ENCODE measurements around the gene RAB40B. TPM values are rescaled to one million over a fixed set of nuclear protein-coding genes. Genes with fewer than 3 reads are reported as not detected.

RAB40B gene
- total and polyA plus RNA-seq, 2 of the 13 experiments (the other 11 are each of a cell fraction or from before 2014, with no cell fraction given): 6.2 to 6.5 TPM

DNA sequence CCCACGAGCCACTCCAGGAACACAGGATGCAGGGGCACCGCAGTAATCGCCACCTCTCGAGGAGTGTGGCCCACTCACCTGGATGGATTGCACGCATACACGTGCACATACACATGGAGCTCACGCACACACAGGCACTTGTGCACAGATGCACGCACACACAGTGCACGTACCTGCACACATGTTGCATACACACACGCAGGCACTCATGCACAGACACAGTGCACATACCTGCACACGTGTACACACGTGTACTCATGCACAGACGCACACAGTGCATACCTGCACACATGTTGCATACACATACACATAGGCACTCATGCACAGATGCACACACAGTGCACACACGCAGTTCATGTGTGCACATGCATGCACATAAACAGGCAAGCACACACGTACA is 38.6 kb downstream of the RAB40B start:
- ATAC-seq (no peak), FAIRE-seq (no peak), DNase-seq (ENCODE audit: low spot score) (no peak)
- H3K4me1 ChIP-seq (ENCODE audit: insufficient read depth, low read length): peaks cover 12% of the 10 kb centered on the region
- POLR2A ChIA-PET: no interaction called here
- H3K9ac ChIP-seq (ENCODE audit: insufficient read depth, low read depth, low read length): no peak overlapping the region
- in situ Hi-C loops (cut with HindIII; ENCODE audit: extremely low pct_ligation_motif_present, low pct_unique_long_range_greater_than_20kb): no loop called here
- CTCF ChIA-PET (ENCODE audit: low intra/inter-chr PET ratio, low total read pairs): no interaction called here
- no peaks in the 10 kb centered on the region for H4K20me1 ChIP-seq (ENCODE audit: insufficient read depth, low read length)
- no peak; the same call in 1 of the 2 replicates for TF ChIP-seq SP4 (CRISPR knock-in tag; IDR thresholded peaks at IDR 0.05)
- TF ChIP-seq, protein P1, sequence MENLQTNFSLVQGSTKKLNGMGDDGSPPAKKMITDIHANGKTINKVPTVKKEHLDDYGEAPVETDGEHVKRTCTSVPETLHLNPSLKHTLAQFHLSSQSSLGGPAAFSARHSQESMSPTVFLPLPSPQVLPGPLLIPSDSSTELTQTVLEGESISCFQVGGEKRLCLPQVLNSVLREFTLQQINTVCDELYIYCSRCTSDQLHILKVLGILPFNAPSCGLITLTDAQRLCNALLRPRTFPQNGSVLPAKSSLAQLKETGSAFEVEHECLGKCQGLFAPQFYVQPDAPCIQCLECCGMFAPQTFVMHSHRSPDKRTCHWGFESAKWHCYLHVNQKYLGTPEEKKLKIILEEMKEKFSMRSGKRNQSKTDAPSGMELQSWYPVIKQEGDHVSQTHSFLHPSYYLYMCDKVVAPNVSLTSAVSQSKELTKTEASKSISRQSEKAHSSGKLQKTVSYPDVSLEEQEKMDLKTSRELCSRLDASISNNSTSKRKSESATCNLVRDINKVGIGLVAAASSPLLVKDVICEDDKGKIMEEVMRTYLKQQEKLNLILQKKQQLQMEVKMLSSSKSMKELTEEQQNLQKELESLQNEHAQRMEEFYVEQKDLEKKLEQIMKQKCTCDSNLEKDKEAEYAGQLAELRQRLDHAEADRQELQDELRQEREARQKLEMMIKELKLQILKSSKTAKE (CRISPR knock-in tag; IDR thresholded peaks at IDR 0.05; ENCODE audit: borderline replicate concordance): 0 out of 2 replicates have a peak, but pooled peaks have one; percentile 7
- H3K36me3 ChIP-seq (replicated peaks in 1 of 2; ENCODE audit: control insufficient read depth in 1 of 2, insufficient read depth in 2 of 2, low read length in 2 of 2): no peaks in the 10 kb centered on the region
- BruUV-seq (replicated peaks): no TSS peak
- no peaks in the 10 kb centered on the region for H3K9me3 ChIP-seq (ENCODE audit: low read length)
- 97% methylated on average over 15 of the region's 15 CpGs for WGBS (ENCODE audit: low lambda C conversion rate)
- no peak overlapping the region for H3K27ac ChIP-seq (ENCODE audit: extremely low read length, insufficient read depth, low read length)
- H3K4me3 ChIP-seq (replicated peaks in 1 of 3; ENCODE audit: insufficient read depth in 1 of 3, low read depth in 2 of 3, low read length in 3 of 3): no peak overlapping the region
- no peak overlapping the region for H3K4me2 ChIP-seq (ENCODE audit: low read depth, low read length)
- intact Hi-C loops (cut with micrococcal nuclease; ENCODE audit: unreplicated experiment): no loop called here
- no peaks in the 10 kb centered on the region for H3K79me2 ChIP-seq (ENCODE audit: insufficient read depth, low read length)
- H3K27me3 ChIP-seq (ENCODE audit: control insufficient read depth in 1 of 2, insufficient read depth in 2 of 2, low read length in 2 of 2): no peaks in the 10 kb centered on the region
- no peak overlapping the region for H2AFZ ChIP-seq (ENCODE audit: low read length)

DNA sequence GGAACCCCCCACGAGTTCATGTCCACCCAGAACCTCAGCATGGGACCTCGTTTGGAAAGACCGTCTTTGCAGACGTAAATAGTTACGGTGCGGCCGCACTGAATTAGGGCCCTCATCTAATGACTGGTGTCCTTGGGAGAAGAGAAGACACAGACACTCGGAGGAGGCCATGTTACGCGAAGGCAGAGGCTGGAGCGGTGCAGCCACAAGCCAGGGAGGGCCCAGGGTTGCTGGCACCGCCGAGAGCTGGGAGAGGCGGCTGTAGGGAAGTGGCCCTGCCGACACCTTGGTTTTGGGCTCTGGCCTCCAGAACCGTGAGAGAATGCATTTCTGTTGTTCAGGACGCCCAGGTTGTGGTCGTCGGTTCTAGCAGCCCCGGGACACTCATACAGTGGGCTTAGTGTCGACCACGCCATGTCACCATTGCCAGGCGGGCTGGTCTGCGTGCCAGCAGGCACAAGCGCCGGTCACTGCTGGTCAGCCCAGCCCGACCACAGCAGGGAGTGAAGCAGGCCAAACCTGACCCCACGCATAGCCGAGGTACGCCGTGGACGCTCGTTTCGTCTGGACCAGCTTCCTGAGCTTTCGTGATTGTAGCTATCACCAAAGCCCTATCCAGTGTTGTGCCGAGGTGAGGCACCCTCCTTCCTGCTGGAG is 39.6 kb downstream of the RAB40B start:
- no peaks in the 10 kb centered on the region for H3K79me2 ChIP-seq (ENCODE audit: insufficient read depth, low read length)
- H3K9ac ChIP-seq (ENCODE audit: insufficient read depth, low read depth, low read length): no peak overlapping the region
- in situ Hi-C loops (cut with HindIII; ENCODE audit: extremely low pct_ligation_motif_present, low pct_unique_long_range_greater_than_20kb) (no loop called here), intact Hi-C loops (cut with micrococcal nuclease; ENCODE audit: unreplicated experiment) (no loop called here)
- H2AFZ ChIP-seq (ENCODE audit: low read length): no peak overlapping the region
- no peak for DNase-seq (ENCODE audit: low spot score)
- ATAC-seq: no peak
- TF ChIP-seq, protein P2, sequence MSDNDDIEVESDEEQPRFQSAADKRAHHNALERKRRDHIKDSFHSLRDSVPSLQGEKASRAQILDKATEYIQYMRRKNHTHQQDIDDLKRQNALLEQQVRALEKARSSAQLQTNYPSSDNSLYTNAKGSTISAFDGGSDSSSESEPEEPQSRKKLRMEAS (IDR thresholded peaks at IDR 0.05): no peak
- no peak for FAIRE-seq
- ChIA-PET POLR2A (no interaction called here), CTCF (ENCODE audit: low intra/inter-chr PET ratio, low total read pairs) (no interaction called here)
- peaks cover 22% of the 10 kb centered on the region for H3K4me1 ChIP-seq (ENCODE audit: insufficient read depth, low read length)
- H4K20me1 ChIP-seq (ENCODE audit: insufficient read depth, low read length): no peaks in the 10 kb centered on the region
- no peak overlapping the region for H3K27ac ChIP-seq (ENCODE audit: extremely low read length, insufficient read depth, low read length)
- no peaks in the 10 kb centered on the region for H3K27me3 ChIP-seq (ENCODE audit: control insufficient read depth in 1 of 2, insufficient read depth in 2 of 2, low read length in 2 of 2)
- H3K4me3 ChIP-seq (replicated peaks in 1 of 3; ENCODE audit: insufficient read depth in 1 of 3, low read depth in 2 of 3, low read length in 3 of 3): no peak overlapping the region
- WGBS (ENCODE audit: low lambda C conversion rate): 88% methylated on average over 34 of the region's 36 CpGs
- H3K9me3 ChIP-seq (ENCODE audit: low read length): no peaks in the 10 kb centered on the region
- no TSS peak for BruUV-seq (replicated peaks)
- no peak overlapping the region for H3K4me2 ChIP-seq (ENCODE audit: low read depth, low read length)
- no peaks in the 10 kb centered on the region for H3K36me3 ChIP-seq (replicated peaks in 1 of 2; ENCODE audit: control insufficient read depth in 1 of 2, insufficient read depth in 2 of 2, low read length in 2 of 2)
